ENCODE data around the gene TCF7L2.

TCF7L2 gene

DNA sequence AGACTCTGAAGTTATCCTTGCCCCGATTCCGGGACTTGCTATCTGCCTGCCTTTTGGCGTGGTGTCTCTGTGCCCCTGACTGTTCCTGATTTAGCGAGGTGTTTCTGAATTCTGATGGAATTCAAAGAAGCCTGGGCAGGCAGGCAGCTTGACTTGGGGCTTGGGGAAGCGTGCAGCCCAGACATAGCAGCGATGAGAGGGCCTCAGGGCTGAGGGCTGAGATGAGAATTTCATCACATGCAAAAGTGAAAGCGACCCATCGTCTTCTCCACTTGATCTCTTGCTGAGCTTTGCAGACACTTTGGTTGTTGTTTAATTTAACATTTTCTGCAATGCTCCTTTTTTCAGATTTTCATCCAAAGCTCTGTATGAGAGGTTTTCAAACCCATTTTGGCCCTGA, 57.8 kb downstream of the TCF7L2 start:
- no peak overlapping the region for H3K4me3 Mint-ChIP-seq
- no peak overlapping the region for H3K27ac Mint-ChIP-seq
- H3K27me3 Mint-ChIP-seq, result peaks cover 67% of the 10 kb centered on the region
- no peaks in the 10 kb centered on the region for H3K36me3 Mint-ChIP-seq
- H3K9me3 Mint-ChIP-seq, result peaks cover 7% of the 10 kb centered on the region
- no peak for ATAC-seq
- no peaks in the 10 kb centered on the region for H3K4me1 Mint-ChIP-seq

DNA sequence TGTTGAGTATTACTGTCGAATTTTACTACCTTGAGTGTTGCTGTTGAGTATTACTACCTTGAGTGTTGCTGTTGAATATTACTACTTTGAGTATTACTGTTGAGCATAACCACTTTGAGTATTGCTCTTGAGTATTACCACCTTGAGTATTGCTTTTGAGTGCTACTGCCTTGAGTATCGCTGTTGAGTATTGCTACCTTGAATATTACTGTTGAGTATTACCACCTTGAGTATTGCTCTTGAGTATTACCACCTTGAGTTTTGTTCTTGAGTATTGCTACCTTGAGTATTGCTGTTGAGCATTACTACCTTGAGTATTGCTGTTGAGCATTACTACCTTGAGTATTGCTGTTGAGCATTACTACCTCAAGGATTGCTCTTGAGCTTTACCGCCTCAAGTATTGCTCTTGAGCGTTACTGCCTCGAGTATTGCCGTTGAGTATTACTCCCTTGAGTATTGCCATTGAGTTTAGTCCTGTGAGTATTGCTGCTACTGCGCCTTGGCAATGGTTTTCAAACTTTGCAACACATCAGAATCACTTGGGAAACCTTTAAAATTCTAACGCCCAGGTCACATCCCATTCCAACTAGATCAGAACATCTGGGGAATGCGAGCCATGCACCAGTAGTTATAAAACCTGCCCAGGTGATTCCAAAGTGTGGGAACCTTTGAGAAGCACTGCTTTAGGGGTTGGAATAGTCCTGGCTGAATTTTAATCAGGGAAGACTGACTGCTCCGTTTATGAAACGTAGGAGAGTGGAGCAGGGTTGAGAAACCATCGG, 61.7 kb downstream of the TCF7L2 start:
- Mint-ChIP-seq H3K27ac (no peak overlapping the region), H3K27me3 (peaks cover 53% of the 10 kb centered on the region), H3K4me1 (no peaks in the 10 kb centered on the region), H3K9me3 (peaks cover 7% of the 10 kb centered on the region), H3K4me3 (no peak overlapping the region), H3K36me3 (no peaks in the 10 kb centered on the region)
- no peak for ATAC-seq

DNA sequence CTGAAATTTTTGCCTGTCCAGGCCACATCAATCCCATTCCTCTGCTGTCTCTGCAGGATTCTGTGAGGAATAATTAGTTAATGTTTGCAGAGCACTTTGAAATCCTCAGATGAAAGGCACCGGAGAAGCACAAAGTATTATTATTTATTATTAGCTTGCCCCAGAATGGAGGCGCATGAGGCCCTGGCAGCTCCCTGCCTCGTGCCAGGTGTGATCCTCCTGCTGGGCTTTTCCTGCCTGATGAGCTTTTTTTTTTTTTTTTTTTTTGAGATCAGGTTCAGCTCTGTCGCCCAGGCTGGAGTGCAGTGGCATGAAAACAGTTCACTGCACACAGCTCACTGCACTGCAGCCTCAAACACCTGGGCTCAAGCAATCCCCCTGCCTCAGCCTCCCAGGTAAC, 65.2 kb downstream of the TCF7L2 start:
- no peak overlapping the region for H3K4me3 Mint-ChIP-seq
- H3K27ac Mint-ChIP-seq, result no peak overlapping the region
- H3K27me3 Mint-ChIP-seq, result peaks cover 24% of the 10 kb centered on the region
- H3K4me1 Mint-ChIP-seq, result no peaks in the 10 kb centered on the region
- H3K36me3 Mint-ChIP-seq, result no peaks in the 10 kb centered on the region
- H3K9me3 Mint-ChIP-seq, result peaks cover 7% of the 10 kb centered on the region
- no peak for ATAC-seq

- Mint-ChIP-seq H3K36me3 (no peaks in the 10 kb centered on the region), H3K27ac (no peak overlapping the region), H3K4me3 (no peak overlapping the region), H3K9me3 (no peaks in the 10 kb centered on the region), H3K27me3 (peaks cover 14% of the 10 kb centered on the region), H3K4me1 (no peaks in the 10 kb centered on the region)
- no peak for ATAC-seq
Measured at GRCh38 chr10:113017376-113017775, 67.3 kb downstream of the TCF7L2 start.

GRCh38 chr10:113018034-113018433, 68.0 kb downstream of the TCF7L2 start:
- Mint-ChIP-seq H3K4me1 (no peaks in the 10 kb centered on the region), H3K4me3 (no peak overlapping the region), H3K9me3 (no peaks in the 10 kb centered on the region), H3K27ac (no peak overlapping the region), H3K36me3 (no peaks in the 10 kb centered on the region), H3K27me3 (peaks cover 12% of the 10 kb centered on the region)
- no peak for ATAC-seq

DNA sequence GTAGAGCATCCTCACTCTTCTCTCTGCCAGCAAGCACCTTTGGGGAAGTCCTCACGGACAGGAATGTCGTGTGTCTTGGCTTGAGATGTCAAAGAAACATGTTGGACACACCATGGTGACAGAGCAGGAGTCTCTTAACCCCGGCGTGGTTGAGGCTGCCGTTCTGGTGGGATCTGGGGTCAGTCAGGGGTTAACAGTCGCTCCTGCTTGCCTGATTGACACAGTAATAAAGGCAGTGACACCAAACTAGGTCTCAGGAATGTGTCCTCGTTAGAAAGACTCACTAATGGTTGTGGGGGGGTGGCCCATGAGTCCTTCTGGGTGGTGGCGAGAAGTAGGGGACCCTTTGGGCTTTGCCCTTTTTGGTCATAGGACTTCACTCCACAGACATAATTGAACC, 69.0 kb downstream of the TCF7L2 start:
- no peaks in the 10 kb centered on the region for H3K9me3 Mint-ChIP-seq
- H3K27me3 Mint-ChIP-seq, result peaks cover 2% of the 10 kb centered on the region
- no peak overlapping the region for H3K4me3 Mint-ChIP-seq
- H3K27ac Mint-ChIP-seq, result no peak overlapping the region
- H3K36me3 Mint-ChIP-seq, result no peaks in the 10 kb centered on the region
- no peak for ATAC-seq
- no peaks in the 10 kb centered on the region for H3K4me1 Mint-ChIP-seq

GRCh38 chr10:113019692-113020474, 69.8 kb downstream of the TCF7L2 start:
- no peaks in the 10 kb centered on the region for H3K27me3 Mint-ChIP-seq
- ATAC-seq, result no peak
- no peaks in the 10 kb centered on the region for H3K4me1 Mint-ChIP-seq
- H3K9me3 Mint-ChIP-seq, result no peaks in the 10 kb centered on the region
- no peaks in the 10 kb centered on the region for H3K36me3 Mint-ChIP-seq
- H3K27ac Mint-ChIP-seq, result no peak overlapping the region
- no peak overlapping the region for H3K4me3 Mint-ChIP-seq

DNA sequence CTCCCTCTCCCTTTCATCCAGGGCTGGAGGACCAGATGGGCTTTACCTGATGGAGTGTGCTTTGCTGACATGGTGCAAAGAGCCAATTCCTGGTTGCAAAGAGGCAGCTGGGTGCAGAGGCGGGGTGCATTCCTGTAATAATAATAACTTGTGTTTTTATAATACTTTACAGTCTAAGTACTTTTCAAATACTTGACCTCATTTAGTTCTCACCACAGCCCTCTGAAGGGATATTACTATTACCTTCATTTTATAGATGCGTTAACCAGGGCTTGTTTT, 70.4 kb downstream of the TCF7L2 start:
- no peaks in the 10 kb centered on the region for H3K36me3 Mint-ChIP-seq
- no peak for ATAC-seq
- no peak overlapping the region for H3K27ac Mint-ChIP-seq
- H3K27me3 Mint-ChIP-seq, result no peaks in the 10 kb centered on the region
- H3K9me3 Mint-ChIP-seq, result no peaks in the 10 kb centered on the region
- no peaks in the 10 kb centered on the region for H3K4me1 Mint-ChIP-seq
- no peak overlapping the region for H3K4me3 Mint-ChIP-seq

DNA sequence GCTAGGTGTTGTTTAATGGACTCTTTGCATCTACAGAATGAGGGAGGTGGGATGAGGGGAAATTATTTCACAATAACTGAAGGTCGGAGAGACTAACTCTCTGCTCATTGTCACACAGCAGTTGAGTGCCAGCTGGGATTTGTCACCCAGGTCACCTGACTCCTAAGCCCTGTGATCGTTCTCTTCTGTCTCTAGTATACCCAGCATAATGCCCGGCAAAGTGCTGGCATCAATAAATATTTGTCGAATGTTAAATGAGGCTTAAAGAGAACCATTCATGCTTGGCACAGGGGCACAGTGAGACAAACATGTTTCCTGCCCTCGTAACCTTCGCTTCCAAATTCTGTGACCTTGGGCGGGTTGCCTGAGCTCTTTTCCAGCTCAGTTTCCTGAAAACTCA, 70.8 kb downstream of the TCF7L2 start:
- H3K27me3 Mint-ChIP-seq, result no peaks in the 10 kb centered on the region
- no peak for ATAC-seq
- no peak overlapping the region for H3K27ac Mint-ChIP-seq
- H3K9me3 Mint-ChIP-seq, result no peaks in the 10 kb centered on the region
- H3K36me3 Mint-ChIP-seq, result no peaks in the 10 kb centered on the region
- H3K4me3 Mint-ChIP-seq, result no peak overlapping the region
- no peaks in the 10 kb centered on the region for H3K4me1 Mint-ChIP-seq

DNA sequence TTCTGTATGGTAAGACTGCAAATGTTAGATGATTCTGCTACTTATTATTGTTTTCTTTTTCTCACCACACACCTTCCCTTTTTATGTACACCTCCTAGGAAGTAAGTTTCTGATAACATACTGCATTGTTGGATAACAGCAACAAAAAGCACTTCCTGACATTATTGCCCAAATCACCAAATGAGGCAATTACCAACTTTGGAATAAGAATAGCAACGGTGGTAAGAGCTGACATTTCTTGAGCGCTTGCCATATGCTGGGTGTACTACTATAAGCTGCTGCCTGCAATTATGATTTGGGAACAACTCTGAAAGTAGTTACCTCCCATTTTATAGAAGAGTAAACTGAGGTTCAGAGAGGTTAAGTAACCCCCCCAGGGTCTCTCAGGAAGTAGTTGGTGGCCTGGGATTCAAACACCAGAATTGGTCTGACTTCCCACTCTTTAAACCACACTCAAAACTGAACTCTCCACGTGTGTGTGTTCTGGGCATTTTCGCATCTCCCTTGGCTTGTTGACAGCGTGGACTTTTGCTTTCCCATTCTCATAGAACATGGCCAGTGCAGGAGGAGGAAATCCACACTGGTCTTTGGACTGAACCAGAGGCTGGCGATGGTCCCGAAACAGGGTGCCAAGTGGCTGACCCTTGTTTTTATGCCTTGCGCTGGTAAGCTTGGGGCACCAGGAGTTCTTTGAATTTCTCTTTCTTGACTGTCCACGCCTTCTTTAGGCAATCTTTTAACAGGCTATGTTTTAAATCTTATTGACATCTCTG, 71.4 kb downstream of the TCF7L2 start:
- Mint-ChIP-seq H3K27ac (no peak overlapping the region), H3K27me3 (peaks cover 1% of the 10 kb centered on the region), H3K4me1 (no peaks in the 10 kb centered on the region), H3K4me3 (no peak overlapping the region), H3K36me3 (no peaks in the 10 kb centered on the region), H3K9me3 (no peaks in the 10 kb centered on the region)
- no peak for ATAC-seq

GRCh38 chr10:113022265-113022664, 72.2 kb downstream of the TCF7L2 start:
- Mint-ChIP-seq H3K4me3 (no peak overlapping the region), H3K27ac (no peak overlapping the region), H3K9me3 (no peaks in the 10 kb centered on the region), H3K4me1 (no peaks in the 10 kb centered on the region), H3K36me3 (no peaks in the 10 kb centered on the region), H3K27me3 (peaks cover 9% of the 10 kb centered on the region)
- ATAC-seq, result no peak

DNA sequence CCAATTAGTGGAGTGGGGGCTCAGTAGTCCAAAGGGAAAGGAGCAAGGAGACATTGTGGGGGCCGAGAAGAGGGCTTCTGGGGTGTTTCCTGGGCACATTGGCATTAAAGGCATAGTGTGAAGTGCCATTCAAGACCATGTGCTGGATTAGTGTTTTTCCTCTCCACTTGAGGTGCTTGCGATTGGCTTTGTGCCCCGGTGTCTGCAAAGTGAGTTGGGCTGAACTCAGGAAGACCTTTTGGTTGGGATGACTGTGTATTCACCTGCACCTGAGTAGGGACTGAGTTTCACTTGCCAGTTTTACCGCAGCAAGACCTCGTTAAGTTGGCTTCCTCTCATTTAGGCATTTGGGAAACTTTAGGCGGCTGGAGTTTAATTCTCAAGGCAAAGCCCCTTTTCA, 73.0 kb downstream of the TCF7L2 start:
- Mint-ChIP-seq H3K4me3 (no peak overlapping the region), H3K4me1 (no peaks in the 10 kb centered on the region), H3K36me3 (no peaks in the 10 kb centered on the region), H3K27me3 (peaks cover 17% of the 10 kb centered on the region), H3K9me3 (no peaks in the 10 kb centered on the region), H3K27ac (no peak overlapping the region)
- ATAC-seq, result no peak

DNA sequence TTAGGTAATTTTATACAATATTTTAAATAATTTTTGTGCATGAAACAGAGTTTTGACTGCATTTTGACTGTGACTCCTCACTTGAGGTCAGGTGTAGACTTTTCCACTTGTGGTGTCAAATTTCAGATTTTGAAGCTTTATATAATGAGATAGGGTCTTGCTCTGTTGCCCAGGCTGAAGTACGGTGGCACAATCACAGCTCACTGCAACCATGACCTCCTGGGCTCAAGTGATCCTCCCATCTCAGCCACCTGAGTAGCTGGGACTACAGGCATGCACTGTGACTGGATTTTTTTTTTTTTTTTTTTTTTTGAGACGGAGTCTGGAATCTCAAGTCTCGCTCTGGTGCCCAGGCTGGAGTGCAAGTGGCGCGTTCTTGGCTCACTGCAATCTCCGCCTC, 74.9 kb downstream of the TCF7L2 start:
- Mint-ChIP-seq H3K36me3 (no peaks in the 10 kb centered on the region), H3K4me1 (no peaks in the 10 kb centered on the region), H3K27me3 (peaks cover 36% of the 10 kb centered on the region), H3K4me3 (no peak overlapping the region), H3K27ac (no peak overlapping the region), H3K9me3 (peaks cover 2% of the 10 kb centered on the region)
- no peak for ATAC-seq

DNA sequence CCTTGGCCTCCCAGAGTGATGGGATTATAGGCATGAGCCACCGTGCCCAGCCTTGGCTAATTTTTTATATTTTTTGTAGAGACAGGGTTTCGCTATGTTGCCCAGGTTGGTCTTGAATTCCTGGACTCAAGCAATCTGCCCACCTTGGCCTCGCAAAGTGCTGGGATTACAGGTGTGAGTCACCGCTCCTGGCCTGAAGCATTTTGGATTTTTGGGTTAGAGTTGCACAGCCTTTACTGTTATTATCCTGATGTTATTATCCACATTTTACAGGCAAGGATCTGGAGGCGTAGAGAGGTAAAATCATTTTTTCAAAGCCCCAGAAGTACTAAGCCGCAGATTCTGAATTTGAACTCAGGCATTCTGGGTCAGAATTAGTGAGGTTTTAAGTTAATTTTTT, 75.4 kb downstream of the TCF7L2 start:
- ATAC-seq, result no peak
- Mint-ChIP-seq H3K27ac (no peak overlapping the region), H3K9me3 (peaks cover 3% of the 10 kb centered on the region)

DNA sequence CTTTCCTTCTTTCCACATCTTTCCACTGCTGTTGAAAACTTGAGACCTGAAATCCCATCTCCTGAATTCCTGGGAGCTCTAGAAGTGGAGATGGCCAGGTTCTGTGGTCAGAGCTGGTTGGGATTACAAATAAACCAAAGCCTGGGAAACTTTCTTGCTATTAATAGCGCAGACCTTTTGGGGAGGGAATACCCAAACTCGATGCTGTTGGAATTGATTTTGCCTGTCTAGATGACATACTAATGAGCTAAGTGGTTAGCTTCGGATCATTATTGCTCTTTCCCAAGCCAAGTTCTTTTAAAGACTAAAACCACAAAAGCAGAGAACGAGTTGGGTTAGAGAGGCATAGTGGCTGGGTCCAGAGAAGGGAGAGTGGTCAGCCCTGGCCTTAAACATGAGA, 76.6 kb downstream of the TCF7L2 start:
- no peaks in the 10 kb centered on the region for H3K4me1 Mint-ChIP-seq

More for the DNA sequence above, 75.4 kb downstream of the TCF7L2 start:
- Mint-ChIP-seq H3K4me1 (no peaks in the 10 kb centered on the region), H3K27me3 (peaks cover 41% of the 10 kb centered on the region), H3K36me3 (no peaks in the 10 kb centered on the region), H3K4me3 (no peak overlapping the region)

DNA sequence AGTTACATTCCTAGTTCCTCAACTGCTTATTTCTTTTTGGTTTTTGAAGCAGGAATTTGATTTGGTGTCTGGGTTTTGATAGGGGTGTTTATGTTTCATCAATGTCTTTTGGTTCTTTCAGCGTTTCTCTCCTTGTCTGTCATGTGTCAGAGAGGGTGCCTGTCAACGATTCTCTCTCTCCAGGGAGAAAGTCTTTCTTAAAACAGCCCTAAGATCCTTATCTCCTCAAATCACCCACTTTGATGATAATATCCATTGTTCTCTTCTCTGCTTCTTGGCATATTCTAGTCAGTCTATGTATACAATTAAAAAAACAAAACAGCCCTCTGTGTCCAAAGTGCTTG, 77.2 kb downstream of the TCF7L2 start:
- H3K27me3 Mint-ChIP-seq, result peaks cover 43% of the 10 kb centered on the region
- H3K4me1 Mint-ChIP-seq, result no peaks in the 10 kb centered on the region
- H3K9me3 Mint-ChIP-seq, result peaks cover 3% of the 10 kb centered on the region
- H3K36me3 Mint-ChIP-seq, result no peaks in the 10 kb centered on the region
- no peak overlapping the region for H3K27ac Mint-ChIP-seq
- no peak for ATAC-seq
- no peak overlapping the region for H3K4me3 Mint-ChIP-seq

More for the DNA sequence above, 76.6 kb downstream of the TCF7L2 start:
- Mint-ChIP-seq H3K36me3 (no peaks in the 10 kb centered on the region), H3K9me3 (peaks cover 3% of the 10 kb centered on the region), H3K27me3 (peaks cover 43% of the 10 kb centered on the region), H3K27ac (no peak overlapping the region), H3K4me3 (no peak overlapping the region)
- no peak for ATAC-seq
